ENCODE results near the gene CCDC197.

DNA sequence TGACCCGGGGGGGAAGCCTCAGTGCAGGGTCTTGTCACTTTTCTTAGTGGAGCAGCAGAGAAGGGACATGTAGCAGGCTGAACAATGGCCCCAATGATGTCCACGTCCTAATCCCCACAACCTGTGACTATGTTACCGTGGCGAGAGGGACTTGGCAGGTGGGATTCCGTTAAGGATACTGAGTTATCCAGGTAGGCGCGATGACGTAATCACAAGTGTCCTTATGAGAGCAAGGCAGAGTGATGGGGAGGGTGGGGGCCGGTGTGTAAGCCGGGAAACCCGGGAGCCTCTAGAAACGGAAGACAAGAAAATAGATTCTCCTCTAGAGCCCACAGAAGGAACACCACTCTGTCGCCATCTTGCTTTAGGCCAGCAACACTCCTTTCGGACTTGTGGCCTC is 33.5 kb downstream of the CCDC197 start:
- TF ChIP-seq, protein P1, sequence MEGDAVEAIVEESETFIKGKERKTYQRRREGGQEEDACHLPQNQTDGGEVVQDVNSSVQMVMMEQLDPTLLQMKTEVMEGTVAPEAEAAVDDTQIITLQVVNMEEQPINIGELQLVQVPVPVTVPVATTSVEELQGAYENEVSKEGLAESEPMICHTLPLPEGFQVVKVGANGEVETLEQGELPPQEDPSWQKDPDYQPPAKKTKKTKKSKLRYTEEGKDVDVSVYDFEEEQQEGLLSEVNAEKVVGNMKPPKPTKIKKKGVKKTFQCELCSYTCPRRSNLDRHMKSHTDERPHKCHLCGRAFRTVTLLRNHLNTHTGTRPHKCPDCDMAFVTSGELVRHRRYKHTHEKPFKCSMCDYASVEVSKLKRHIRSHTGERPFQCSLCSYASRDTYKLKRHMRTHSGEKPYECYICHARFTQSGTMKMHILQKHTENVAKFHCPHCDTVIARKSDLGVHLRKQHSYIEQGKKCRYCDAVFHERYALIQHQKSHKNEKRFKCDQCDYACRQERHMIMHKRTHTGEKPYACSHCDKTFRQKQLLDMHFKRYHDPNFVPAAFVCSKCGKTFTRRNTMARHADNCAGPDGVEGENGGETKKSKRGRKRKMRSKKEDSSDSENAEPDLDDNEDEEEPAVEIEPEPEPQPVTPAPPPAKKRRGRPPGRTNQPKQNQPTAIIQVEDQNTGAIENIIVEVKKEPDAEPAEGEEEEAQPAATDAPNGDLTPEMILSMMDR (IDR thresholded peaks at IDR 0.05; ENCODE audit: low read length), result no peak
- TF ChIP-seq EZH2 (IDR thresholded peaks at IDR 0.05; ENCODE audit: borderline replicate concordance, low read length), result no peak

Data from OCI-LY1 (cell line).